Activated CD4-positive, CD25-positive, alpha-beta regulatory T cell treated with anti-CD3 and anti-CD28 coated beads, Interleukin-2, amount 50 U/mL, for 72 hours (primary cell): ENCODE measurements around the gene VASH2.
"Not testable (repeated sequence)": the region's sequence is repeated elsewhere in the genome, so short reads cannot be mapped to it uniquely, and the experiment has no call there.

Source experiments
- DNase-seq: peaks from one replicate; pipeline ENCODE4 v3.0.0; 2021

The VASH2 gene

GRCh38 chr1:212950243-212951125 lies at the start of gene VASH2:
TSS of gene VASH2 (plus strand) at chr1:212950541. CDS start at chr1:212951543, 1,002 bp downstream.
- DNase-seq, result peak; percentile 51

GRCh38 chr1:212901290-212901689 lies 49.1 kb upstream of the VASH2 start:
- no peak for DNase-seq

GRCh38 chr1:212902054-212902453 lies 48.3 kb upstream of the VASH2 start:
- DNase-seq, result no peak

- no peak for DNase-seq
Measured at GRCh38 chr1:212903664-212904063, 46.7 kb upstream of the VASH2 start.

- DNase-seq, result not testable (repeated sequence)
Measured at GRCh38 chr1:212908071-212908470, 42.3 kb upstream of the VASH2 start.

GRCh38 chr1:212908971-212909370 lies 41.4 kb upstream of the VASH2 start:
- DNase-seq, result no peak

GRCh38 chr1:212909652-212910063 lies 40.7 kb upstream of the VASH2 start:
- no peak for DNase-seq

- not testable (repeated sequence) for DNase-seq
Measured at GRCh38 chr1:212910213-212910612, 40.1 kb upstream of the VASH2 start.

GRCh38 chr1:212913638-212914037 lies 36.7 kb upstream of the VASH2 start:
- DNase-seq, result not testable (repeated sequence)

GRCh38 chr1:212914110-212914509 lies 36.2 kb upstream of the VASH2 start:
- not testable (repeated sequence) for DNase-seq

- no peak for DNase-seq
Measured at GRCh38 chr1:212914789-212915188, 35.6 kb upstream of the VASH2 start.

GRCh38 chr1:212915245-212916091 lies 34.9 kb upstream of the VASH2 start:
- no peak for DNase-seq

- DNase-seq, result no peak
Measured at GRCh38 chr1:212916481-212917133, 33.7 kb upstream of the VASH2 start.

GRCh38 chr1:212917134-212917485 lies 33.2 kb upstream of the VASH2 start:
- DNase-seq, result no peak

GRCh38 chr1:212917858-212918257 lies 32.5 kb upstream of the VASH2 start:
- DNase-seq, result no peak

- no peak for DNase-seq
Measured at GRCh38 chr1:212918824-212919223, 31.5 kb upstream of the VASH2 start.

GRCh38 chr1:212920246-212920645 lies 30.1 kb upstream of the VASH2 start:
- no peak for DNase-seq

GRCh38 chr1:212920896-212921295 lies 29.4 kb upstream of the VASH2 start:
- DNase-seq, result no peak

- DNase-seq, result no peak
Measured at GRCh38 chr1:212922016-212922415, 28.3 kb upstream of the VASH2 start.

- no peak for DNase-seq
Measured at GRCh38 chr1:212926372-212926771, 24.0 kb upstream of the VASH2 start.

GRCh38 chr1:212928323-212929291 lies 21.7 kb upstream of the VASH2 start:
- DNase-seq, result no peak
